ENCODE data around the gene MAP7D2. TPM values are rescaled to one million over a fixed set of nuclear protein-coding genes. Genes with fewer than 3 reads are reported as not detected.

Gene MAP7D2
- polyA plus RNA-seq, 3 donors = 0.11 to 1.2 (median 0.41) TPM

GRCh38 chrX:20059467-20060128 is 57.1 kb downstream of the MAP7D2 start:
- WGBS, 3 donors = 69 to 93% (median 80%) methylated on average over 3 to 5 of the region's 5 CpGs

GRCh38 chrX:20057479-20057878 is 59.2 kb downstream of the MAP7D2 start:
- H3K27ac ChIP-seq (ENCODE audit: low read depth, low read length) = no peak overlapping the region
- WGBS, 3 donors = 68 to 91% (median 90%) methylated on average over 4 of the region's 4 CpGs

More at GRCh38 chrX:20059467-20060128, 57.1 kb downstream of the MAP7D2 start:
- H3K27ac ChIP-seq (ENCODE audit: low read depth, low read length) = no peak overlapping the region

GRCh38 chrX:20056704-20057103 is 60.0 kb downstream of the MAP7D2 start:
- WGBS, 3 donors = 63 to 75% (median 75%) methylated on average over 11 of the region's 11 CpGs

GRCh38 chrX:20053537-20053936 is 63.2 kb downstream of the MAP7D2 start:
- H3K27ac ChIP-seq (ENCODE audit: low read depth, low read length) = no peak overlapping the region
- 76 to 88% (median 85%) methylated on average over 8 of the region's 8 CpGs for WGBS, 3 donors

More at GRCh38 chrX:20056704-20057103, 60.0 kb downstream of the MAP7D2 start:
- no peak overlapping the region for H3K27ac ChIP-seq (ENCODE audit: low read depth, low read length)

- 83 to 92% (median 83%) methylated on average over 4 of the region's 4 CpGs for WGBS, 3 donors
- no peak overlapping the region for H3K27ac ChIP-seq (ENCODE audit: low read depth, low read length)
These were observed 69.8 kb downstream of the MAP7D2 start for GRCh38 chrX:20046864-20047263.

DNA sequence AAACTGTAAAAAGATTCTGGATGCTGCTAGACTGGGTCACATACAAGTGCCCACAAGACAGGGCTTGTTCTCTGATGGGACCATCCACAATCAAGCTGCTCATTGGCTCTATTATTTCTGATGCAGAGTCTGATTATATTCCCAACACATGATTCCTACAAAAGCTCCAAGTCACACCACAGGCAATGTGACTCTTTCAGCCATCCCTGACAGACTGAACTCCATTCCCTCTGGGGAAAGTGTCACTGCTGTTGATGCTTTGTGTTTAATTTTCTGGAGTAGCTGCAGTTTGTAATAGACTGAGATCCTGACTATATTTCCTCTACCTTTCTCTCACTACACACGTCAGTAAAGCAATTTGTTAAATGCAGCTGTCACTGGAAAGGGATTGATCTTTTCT is 70.5 kb downstream of the MAP7D2 start:
- WGBS, 3 donors = 56 to 81% (median 61%) methylated on average over 1 of the region's 1 CpG
- no peak overlapping the region for H3K27ac ChIP-seq (ENCODE audit: low read depth, low read length)

GRCh38 chrX:20042221-20042620 is 74.5 kb downstream of the MAP7D2 start:
- 81 to 91% (median 87%) methylated on average over 7 of the region's 7 CpGs for WGBS, 3 donors
- H3K27ac ChIP-seq (ENCODE audit: low read depth, low read length) = no peak overlapping the region

DNA sequence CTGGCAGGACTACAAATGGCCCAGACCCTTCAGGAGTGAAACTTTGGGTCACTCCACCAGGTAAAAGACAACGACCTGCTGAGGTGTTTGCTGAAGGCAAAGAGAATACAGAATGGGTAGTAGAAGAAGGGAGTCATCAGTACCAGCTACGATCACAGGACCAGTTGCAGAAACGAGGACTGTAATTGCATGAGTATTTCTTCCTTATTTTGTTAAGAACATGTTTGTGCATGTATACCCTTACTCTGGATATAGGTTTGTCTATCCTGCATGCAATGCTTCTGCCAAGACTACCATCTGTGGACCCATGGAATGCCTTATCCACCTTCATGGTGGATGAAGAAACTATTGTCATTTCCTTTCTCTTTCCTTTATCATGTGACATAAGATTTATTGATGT is 77.7 kb downstream of the MAP7D2 start:
- 79 to 88% (median 86%) methylated on average over 3 of the region's 3 CpGs for WGBS, 3 donors
- H3K27ac ChIP-seq (ENCODE audit: low read depth, low read length) = no peak overlapping the region

DNA sequence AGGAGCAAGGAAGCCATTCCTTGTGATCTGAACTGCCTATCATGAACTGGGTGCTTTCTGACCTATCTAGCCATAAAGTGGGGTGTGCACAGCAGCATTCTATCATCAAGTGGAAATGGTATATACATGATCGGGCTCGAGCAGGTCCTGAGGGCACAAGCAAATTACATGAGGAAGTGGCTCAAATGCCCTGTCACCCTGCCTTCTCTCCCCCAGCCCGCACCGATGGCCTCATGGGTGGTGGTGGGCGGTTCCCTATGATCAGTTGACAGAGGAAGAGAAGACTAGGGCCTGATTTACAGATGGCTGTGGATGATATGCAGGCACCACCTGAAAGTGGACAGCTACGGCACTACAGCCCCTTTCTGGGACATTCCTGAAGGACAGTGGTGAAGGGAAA is 79.5 kb downstream of the MAP7D2 start:
- 80 to 97% (median 91%) methylated on average over 4 to 6 of the region's 6 CpGs for WGBS, 3 donors
- H3K27ac ChIP-seq (ENCODE audit: low read depth, low read length) = no peak overlapping the region

DNA sequence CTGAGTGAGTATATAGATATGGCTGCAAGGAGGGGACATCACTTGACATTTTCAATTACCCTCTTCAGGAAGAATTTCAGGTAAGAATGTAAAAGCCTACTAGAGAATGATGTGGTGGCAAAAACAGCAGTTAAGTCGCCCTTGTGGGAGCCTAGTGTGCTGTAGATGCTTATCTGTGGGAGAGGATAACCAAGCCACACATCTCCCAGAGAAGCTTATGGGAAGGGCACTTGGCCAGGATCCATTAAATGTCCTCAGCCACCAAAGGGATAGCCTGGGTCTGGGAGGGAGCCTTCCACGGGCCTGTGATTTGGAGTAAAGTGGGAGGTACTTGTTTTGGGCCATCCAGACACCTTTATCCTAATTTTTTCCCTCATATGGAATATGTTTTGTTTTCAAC is 84.5 kb downstream of the MAP7D2 start:
- WGBS, 3 donors = 55 to 92% (median 69%) methylated on average over 2 of the region's 2 CpGs
- H3K27ac ChIP-seq (ENCODE audit: low read depth, low read length) = no peak overlapping the region

GRCh38 chrX:20029728-20030127 is 87.0 kb downstream of the MAP7D2 start:
- 14 to 39% (median 31%) methylated on average over 2 of the region's 2 CpGs for WGBS, 3 donors
- no peak overlapping the region for H3K27ac ChIP-seq (ENCODE audit: low read depth, low read length)

GRCh38 chrX:20028588-20028987 is 88.1 kb downstream of the MAP7D2 start:
- 81 to 90% (median 82%) methylated on average over 8 of the region's 8 CpGs for WGBS, 3 donors
- no peak overlapping the region for H3K27ac ChIP-seq (ENCODE audit: low read depth, low read length)

DNA sequence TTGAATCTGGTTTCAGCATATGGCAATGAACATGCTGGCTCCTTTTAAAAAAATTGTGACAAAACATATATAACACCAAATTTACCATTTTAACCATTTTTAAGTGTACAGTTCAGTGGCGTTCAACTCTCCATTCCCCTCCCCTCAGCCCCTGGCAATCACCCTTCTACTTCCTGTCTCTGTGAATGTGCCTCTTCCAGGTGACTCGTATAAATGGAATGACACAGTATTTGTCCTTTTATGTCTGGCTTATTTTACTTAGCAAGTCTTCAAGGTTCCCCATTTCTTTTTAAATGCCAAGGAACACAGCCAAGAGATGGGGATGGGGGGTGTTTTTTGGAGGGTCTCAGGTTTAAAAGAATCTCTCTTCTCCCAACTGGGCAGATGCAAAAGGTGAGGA is 90.4 kb downstream of the MAP7D2 start:
- no peak overlapping the region for H3K27ac ChIP-seq (ENCODE audit: low read depth, low read length)
- 27 to 39% (median 36%) methylated on average over 2 of the region's 2 CpGs for WGBS, 3 donors

- H3K27ac ChIP-seq (ENCODE audit: low read depth, low read length) = no peak overlapping the region
- 79 to 94% (median 91%) methylated on average over 6 of the region's 6 CpGs for WGBS, 3 donors
These were observed 96.9 kb downstream of the MAP7D2 start for GRCh38 chrX:20019672-20020365.

DNA sequence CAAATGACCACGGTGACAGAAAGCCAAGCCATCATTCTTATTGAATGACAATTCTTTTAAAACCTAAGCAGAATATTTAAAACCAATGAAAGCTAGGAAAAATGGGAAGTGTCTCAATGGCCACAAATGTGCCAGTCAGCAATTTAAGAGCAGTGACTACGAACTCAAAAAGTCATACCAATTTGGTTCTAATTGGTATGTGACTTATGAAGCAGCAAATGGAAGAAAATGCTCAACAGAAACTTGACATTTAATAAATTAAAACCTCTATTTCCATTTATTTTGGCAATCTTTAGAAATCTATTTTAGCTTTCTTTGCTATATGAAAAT is 100.1 kb downstream of the MAP7D2 start:
- WGBS, 3 donors = 73 to 86% (median 79%) methylated on average over 2 of the region's 2 CpGs
- no peak overlapping the region for H3K27ac ChIP-seq (ENCODE audit: low read depth, low read length)

GRCh38 chrX:20015945-20016615 is 100.6 kb downstream of the MAP7D2 start:
- 75 to 84% (median 76%) methylated on average over 9 of the region's 9 CpGs for WGBS, 3 donors

DNA sequence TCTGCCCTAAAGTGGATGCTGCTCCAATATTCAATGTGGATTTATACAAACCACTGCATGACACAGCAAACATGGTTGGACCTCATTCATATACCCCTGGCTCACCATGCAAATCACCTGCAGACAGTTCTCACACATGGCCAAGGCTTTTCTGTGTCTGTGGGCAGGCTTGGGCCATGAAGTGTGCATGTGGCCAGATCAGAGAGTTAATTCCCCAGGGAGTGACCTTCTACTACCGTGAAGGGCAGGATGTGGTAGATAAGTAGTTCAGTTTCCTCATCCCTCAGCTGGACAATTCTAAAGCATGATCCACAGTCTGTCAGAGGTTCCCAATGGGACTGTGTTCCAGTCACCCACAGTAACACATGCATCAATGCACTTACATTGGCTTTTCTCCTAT is 101.3 kb downstream of the MAP7D2 start:
- WGBS, 3 donors = 48 to 71% (median 65%) methylated on average over 1 of the region's 1 CpG
- no peak overlapping the region for H3K27ac ChIP-seq (ENCODE audit: low read depth, low read length)

More at GRCh38 chrX:20015945-20016615, 100.6 kb downstream of the MAP7D2 start:
- no peak overlapping the region for H3K27ac ChIP-seq (ENCODE audit: low read depth, low read length)

DNA sequence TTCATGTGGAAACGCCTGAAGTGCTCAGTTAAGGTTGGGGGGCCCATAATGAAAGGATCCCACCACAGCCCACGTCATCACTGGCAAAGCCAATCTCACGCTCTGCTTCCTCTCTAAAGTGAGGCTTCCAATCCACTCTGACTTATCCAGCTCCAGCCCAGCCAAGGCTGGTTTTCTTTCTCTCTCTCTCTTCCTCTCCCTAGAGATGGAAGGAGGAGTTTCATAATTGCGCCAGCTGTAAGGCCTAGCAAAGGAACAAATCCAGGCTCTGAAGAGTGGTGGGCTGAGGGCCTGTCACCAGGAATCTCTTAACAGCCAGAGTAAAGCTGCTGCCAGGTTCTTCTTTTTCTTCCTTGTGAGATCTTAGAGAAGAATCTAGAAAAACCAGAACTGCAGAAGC is 105.1 kb downstream of the MAP7D2 start:
- WGBS, 3 donors = 62 to 70% (median 68%) methylated on average over 4 of the region's 4 CpGs

GRCh38 chrX:20007962-20008622 is 108.6 kb downstream of the MAP7D2 start:
- WGBS, 3 donors = 45 to 87% (median 77%) methylated on average over 7 of the region's 7 CpGs
- no peak overlapping the region for H3K27ac ChIP-seq (ENCODE audit: low read depth, low read length)

More for the DNA sequence above, 105.1 kb downstream of the MAP7D2 start:
- no peak overlapping the region for H3K27ac ChIP-seq (ENCODE audit: low read depth, low read length)
